GM21786 (cell line): ENCODE results near the gene TUBA4B.

Source experiments
- ATAC-seq: cut with Tn5 transposase; IDR thresholded peaks from one replicate; pipeline ENCODE4 v1.9.1; 2021; ENCODE audit not compliant: unreplicated experiment

TUBA4B gene

GRCh38 chr2:219218732-219219701, 34.0 kb upstream of the TUBA4B start, which contains the start of gene ABCB6:
TSS of gene ABCB6 (minus strand) at chr2:219218958. CDS start at chr2:219218673, 285 bp downstream.
- ATAC-seq, result peak; percentile 74

GRCh38 chr2:219219784-219220532, 33.1 kb upstream of the TUBA4B start:
- no peak for ATAC-seq

DNA sequence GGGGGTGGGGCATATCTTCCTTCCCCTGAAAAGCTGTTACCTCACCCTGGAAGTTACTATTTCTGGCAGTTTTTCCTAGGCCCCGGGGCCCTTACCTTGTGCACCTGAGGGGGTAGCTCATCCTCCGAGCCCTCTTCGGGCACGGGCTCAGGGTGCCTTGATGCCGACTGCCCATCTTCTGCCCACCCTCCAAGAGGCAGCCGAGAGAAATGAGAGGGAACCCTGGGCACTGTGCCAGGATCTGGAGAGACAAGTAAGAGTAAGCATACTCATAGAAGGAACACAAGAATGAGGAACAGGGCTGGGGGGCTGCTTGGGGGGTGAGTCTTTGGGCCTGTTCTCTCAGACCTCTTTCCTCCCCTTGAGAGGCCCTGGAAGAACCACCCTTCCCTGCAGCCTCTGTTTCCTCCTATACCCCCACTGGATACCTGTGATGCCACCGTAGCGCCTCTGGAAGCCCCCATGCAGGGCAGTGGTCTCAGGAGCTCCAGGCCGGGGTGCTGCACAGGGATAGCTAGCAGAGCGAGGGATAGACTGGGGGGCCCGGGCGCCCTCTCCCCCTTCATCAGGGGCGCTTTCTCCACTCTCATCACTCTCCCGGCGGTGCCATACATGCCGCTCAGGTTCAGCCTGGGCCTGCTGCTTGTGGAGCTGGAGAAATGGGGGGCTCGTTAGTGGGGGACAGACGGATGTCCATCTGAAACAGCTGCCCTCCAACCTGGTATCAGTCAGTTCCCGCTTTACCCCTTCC, 32.2 kb upstream of the TUBA4B start:
- no peak for ATAC-seq

DNA sequence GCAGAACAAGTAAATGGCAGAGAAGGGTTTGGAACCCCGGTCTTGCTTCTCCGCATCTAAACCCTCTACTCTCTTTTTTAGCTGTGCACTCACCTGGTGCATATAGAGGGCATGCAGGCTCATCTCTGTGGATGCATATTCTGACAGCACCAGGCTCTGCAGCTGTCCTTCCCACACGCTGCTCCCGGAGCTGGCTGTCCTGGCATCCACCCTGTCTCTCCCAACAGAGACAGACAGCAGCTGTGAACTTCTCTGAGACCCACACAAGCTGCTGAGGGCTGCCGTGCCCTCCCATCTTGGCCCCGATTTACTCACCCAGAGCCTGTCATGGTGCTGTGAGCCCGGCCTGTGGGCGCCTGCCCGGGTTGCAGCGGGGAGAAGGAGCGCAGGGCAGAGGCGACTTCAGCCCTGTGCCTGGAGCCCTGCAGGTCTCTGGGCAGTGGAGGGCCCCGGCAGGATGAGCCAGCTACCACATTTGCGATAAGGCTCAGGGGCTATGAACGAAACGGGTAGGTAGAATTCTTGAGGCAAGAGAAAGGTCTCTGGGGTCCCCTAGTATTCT, 31.0 kb upstream of the TUBA4B start:
- no peak for ATAC-seq

DNA sequence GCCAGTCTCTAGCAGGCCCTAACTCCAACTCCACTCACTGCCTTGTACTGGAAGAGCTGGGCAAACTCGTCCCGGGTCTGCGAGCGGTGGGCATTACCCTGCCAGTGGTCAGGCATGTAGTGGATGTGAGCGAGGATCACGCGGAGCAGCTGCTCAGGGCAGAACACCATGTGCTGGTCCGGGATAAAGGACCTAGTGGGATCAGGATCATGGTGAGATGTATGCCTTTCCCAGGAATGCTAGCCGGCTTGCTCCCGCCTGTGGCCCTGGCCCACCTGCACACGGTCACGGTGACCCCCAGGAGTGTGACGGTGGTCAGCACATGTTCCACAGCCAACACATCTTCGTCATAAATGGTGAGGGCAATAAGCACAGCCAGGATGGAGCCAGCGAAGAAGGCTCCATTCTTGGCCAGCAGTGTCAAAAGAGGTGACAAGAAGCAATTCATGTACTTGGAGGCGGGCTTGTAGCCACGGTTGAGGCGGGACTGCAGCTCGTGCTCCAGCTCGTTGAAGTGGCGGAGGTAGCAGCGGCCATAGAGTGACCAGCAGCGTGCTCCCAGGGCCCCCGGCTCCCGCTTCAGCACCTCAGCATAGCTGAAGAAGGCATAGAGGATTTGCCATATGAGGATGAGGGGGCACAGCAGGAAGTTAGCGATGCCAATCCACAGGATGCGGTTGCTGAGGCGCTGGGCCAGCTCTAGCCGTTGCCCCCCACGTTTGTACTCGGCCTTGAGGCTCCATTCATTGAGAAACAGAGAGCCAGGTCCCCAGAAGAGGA, 29.0 kb upstream of the TUBA4B start:
- no peak for ATAC-seq

GRCh38 chr2:219225350-219225749, 27.7 kb upstream of the TUBA4B start:
- no peak for ATAC-seq

GRCh38 chr2:219228041-219228910, 24.8 kb upstream of the TUBA4B start:
- ATAC-seq, result no peak

- peak; percentile 7 for ATAC-seq
Observed at GRCh38 chr2:219228911-219229304, 24.1 kb upstream of the TUBA4B start.

- ATAC-seq, result peak; percentile 98
Observed at GRCh38 chr2:219229305-219230058, 23.6 kb upstream of the TUBA4B start, which contains the start of the genes ANKZF1 and ATG9A. TSS of gene ANKZF1 (plus strand) at chr2:219229806. CDS start at chr2:219230258, 452 bp downstream. TSS of gene ATG9A (minus strand) at chr2:219229636. CDS start at chr2:219228024, 1,612 bp downstream.

- ATAC-seq, result no peak
Observed at GRCh38 chr2:219230059-219230540, 22.9 kb upstream of the TUBA4B start.

GRCh38 chr2:219234331-219234730, 18.7 kb upstream of the TUBA4B start:
- ATAC-seq, result no peak

- ATAC-seq, result no peak
Observed at GRCh38 chr2:219243291-219243761, 9.7 kb upstream of the TUBA4B start.

DNA sequence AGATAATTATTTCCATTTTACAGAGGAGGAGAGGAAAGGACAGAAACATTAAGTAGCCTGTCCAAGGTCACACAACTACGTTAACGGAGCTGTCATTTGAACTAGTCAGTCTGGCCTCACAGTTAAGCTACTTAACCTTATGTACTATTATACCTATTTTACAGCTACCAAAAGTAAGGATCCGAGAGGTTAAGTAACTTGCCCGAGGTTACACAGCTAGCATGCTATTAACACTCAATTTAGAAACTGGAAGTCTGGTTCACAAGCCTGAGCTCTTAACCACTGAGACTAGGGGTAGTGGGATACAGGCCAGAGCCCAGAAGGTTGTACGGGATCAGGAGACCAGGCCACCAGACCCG, 8.3 kb upstream of the TUBA4B start:
- ATAC-seq, result no peak

GRCh38 chr2:219245148-219245898, 7.7 kb upstream of the TUBA4B start, which contains the start of the genes GLB1L and STK16:
TSS of gene GLB1L (minus strand) at chr2:219245444. CDS start at chr2:219243573, 1,871 bp downstream.
TSS of gene STK16 (plus strand) at chr2:219245479. CDS start at chr2:219246000, 521 bp downstream.
- peak; percentile 55 for ATAC-seq

DNA sequence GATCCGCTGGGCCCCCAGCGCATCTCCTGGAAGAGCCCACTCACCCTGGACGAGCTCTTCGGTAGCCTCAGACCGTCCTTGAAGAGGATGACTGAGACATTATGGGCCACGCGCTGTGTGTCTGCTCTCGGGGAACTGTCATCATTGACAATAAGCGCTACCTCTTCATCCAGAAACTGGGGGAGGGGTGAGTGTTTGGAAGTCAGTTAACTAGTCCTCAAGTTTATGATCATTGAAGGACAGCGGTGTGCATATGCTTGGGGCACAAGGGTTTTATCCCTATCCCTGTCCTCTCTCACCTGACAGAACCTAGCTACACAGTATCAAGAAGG, 7.2 kb upstream of the TUBA4B start:
- no peak for ATAC-seq

DNA sequence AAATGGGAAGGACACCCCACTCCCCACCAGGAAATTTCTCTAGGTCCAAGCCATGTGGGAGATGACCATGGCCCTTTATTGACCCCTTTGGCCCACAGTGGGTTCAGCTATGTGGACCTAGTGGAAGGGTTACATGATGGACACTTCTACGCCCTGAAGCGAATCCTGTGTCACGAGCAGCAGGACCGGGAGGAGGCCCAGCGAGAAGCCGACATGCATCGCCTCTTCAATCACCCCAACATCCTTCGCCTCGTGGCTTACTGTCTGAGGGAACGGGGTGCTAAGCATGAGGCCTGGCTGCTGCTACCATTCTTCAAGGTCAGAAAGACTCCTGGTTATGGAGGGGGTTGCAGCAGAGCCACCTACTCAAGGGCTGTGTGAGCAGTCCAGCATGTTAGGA, 6.5 kb upstream of the TUBA4B start:
- ATAC-seq, result no peak
